ENCODE measurements around the gene MAP3K21.

Gene MAP3K21

DNA sequence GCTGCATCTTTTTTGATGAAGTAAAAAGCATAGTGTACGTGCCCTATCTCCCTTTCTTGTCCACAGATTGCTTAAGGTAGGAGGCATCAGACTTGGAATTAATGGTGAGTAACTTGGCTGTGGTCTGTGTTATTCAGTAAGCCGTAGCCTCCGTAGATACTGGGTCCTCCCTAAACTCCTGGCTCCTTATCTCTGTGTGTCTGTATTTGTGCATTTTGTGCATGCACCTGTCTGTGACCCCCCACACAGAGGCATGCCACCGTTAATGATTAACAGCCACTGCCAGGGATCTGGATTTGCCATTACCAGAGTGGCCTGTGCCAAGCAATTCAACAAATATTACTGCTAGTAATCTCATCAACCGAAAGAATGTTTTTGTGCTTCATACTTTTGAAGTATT is 31.9 kb downstream of the MAP3K21 start:
- DNase-seq (ENCODE audit: low read depth in 2 of 2): no peak

DNA sequence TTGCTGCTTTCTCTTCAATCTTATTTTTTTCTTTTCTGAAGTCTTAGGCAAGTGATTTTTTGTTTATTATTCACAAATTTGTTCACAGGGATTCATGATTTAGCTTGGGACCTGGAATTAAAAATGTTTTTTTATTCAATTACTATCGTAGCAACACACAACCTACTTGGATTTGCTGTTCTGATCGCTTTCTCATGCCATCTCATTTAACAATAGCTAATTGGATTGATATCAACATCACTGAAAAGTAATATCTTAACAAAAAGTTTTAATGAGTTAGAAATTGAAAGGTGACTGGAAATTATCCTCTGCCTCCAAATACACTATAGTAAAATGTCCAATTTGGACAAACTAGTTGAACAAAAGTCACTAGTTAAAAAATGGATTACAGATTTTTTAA is 32.4 kb downstream of the MAP3K21 start:
- no peak for DNase-seq (ENCODE audit: low read depth in 2 of 2)

DNA sequence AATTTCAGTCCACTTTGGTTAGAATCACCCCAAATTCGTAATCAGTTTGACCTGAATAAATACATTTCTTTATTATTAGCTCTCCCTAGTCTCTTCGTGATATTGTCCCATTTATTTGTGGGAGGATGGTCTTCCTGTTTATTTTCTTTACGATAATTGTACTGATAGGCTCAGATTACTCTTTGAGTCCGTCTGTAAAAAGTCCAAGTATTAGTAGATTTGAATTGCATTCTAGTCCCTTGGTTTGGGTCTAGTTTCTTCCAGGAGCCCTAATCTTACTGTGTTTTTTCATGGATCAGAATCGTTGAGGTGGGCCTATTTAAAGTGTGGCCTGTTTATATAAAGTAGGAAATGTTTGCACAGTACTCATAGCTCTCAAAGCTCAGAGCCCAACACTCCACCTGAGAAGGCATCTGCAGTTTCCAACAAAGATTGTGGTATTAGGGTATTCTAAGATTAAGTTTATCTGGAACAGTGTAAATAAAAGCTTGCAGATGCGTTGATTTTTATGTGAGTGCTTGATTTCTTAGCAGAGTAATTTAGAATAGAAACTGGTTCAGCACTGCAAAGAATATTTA is 33.1 kb downstream of the MAP3K21 start:
- no peak for DNase-seq (ENCODE audit: low read depth in 2 of 2)

DNA sequence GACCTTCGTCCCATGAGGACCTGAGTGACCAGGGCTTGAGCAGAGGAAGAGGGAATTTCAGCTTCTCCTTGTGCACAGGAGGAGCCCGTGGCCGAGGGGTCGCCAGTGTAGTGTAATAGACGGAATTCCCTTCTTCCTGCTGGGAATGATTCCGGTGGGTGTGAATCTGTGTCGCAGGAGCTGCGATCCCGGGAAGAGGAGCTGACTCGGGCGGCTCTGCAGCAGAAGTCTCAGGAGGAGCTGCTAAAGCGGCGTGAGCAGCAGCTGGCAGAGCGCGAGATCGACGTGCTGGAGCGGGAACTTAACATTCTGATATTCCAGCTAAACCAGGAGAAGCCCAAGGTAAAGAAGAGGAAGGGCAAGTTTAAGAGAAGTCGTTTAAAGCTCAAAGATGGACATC is 34.4 kb downstream of the MAP3K21 start:
- no peak for DNase-seq (ENCODE audit: low read depth in 2 of 2)

DNA sequence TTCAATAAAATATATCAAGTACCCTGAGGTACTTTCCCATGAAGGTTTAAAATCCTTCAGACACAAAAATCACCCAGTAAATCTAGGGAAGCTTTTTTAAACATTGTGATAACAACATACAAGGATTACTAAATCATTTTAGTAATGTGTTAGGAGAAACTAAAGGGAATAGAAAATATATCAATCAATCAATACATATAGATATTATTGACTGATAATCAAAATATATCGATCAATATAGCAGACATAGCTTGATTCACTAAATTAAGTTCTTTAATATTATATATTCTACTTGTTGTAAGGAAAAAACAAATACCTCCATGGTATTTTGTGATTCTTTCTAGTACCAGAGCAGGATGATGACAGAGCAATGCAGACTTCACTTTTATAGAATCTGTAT is 35.2 kb downstream of the MAP3K21 start:
- DNase-seq (ENCODE audit: low read depth in 2 of 2): no peak

DNA sequence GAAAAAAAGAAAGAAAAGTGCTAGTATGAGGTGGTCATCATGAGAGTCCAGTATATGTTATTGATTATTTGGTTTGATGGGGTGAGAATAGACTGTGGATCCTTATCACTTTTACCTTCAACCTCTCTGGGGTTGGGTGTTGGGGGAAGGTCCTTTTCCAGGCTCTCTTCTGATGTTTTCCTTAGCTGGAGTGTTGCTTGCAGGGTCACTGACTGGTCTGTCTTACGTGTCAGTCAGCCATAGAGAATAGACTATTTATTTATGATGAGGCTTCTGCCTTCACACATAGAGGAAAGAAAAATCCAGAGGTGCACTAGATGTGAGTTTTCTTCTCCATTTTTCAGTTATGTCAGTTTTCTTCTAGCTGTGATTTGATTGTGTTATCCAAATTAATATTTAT is 36.5 kb downstream of the MAP3K21 start:
- no peak for DNase-seq (ENCODE audit: low read depth in 2 of 2)

DNA sequence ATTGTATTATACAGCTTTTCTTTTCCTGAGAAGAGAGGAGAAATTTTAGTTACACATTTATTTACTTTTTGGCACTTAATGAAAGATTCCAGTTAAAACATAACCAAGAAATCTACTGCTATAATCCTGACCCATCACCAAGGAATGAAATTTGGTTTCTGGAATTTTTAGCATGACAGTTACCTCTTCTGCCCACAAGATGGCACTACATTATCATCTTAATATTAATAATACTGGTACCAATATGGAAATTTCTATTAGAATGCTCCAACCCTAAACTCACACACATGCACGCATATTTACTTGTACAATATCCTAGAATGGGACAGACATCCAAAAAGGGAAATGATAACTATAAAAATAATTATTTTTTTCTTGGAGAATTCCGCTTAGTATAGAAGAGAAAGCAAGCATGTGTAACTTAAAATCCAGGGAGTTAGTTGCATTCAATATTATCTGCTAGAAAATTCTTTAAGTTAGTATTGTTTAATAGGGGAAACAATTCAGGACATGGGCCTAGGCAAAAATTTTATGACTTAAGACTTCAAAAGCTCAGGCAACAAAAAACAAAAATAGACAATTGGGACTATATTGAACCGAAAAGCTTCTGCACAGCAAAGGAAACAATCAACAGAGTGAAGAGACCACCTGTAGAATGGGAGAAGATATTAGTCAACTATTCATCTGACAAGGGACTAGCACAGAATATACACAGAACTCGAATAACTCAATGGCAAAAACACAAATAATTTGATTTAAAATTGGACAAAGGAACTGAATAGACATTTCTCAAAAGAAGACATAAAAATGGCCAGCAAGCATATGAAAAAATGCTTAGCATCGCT is 37.4 kb downstream of the MAP3K21 start:
- DNase-seq (ENCODE audit: low read depth in 2 of 2): no peak

DNA sequence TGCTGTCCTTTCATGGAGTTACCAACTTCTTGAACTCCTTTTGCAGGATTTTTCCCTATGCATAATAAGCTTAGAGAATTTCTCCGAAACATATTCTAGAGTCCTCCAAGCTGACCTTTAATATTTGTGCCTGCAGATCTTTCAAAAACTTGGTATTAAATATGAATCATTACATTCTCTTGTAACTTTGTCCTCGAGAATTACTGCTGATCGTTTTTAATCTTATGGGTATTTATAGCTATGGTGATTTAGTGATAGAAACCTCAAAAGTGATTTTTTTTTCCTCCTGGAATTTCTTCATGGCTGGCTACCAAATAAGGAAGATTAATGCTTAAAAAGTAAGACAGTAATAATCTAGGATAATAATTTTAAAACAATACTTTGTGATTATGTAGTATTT is 39.1 kb downstream of the MAP3K21 start:
- no peak for DNase-seq (ENCODE audit: low read depth in 2 of 2)

DNA sequence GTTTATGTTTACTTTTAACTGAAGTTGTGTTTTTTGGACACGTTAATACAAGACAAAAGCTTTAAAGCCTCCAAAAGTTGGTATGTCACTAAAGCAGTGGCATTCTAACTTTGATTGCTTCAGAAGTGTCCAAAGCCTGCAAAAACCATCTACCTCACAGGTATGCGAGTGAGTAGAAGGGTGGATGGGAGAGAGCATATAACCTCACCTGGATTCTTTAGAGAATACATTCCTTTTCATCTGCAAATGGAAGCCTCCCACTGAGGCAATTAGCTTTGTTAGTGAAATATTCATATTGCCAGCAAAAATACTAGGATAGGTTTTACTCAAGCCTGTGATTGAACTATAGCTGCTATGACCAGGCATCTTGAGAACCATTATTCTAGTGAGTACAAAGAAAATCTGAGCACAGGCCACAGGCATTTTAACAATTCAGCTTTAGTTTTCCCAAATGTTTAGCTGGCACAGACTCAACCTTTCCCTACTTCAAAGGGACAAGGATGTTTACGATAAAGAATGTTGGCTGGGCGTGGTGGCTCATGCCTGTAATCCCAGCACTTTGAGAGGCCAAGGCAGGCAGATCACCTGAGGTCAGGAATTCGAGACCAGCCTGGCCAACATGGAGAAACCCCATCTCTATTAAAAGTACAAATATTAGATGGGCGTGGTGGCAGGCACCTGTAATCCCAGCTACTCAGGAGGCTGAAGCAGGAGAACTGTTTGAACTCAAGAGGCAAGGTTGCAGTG is 39.7 kb downstream of the MAP3K21 start:
- no peak for DNase-seq (ENCODE audit: low read depth in 2 of 2)

DNA sequence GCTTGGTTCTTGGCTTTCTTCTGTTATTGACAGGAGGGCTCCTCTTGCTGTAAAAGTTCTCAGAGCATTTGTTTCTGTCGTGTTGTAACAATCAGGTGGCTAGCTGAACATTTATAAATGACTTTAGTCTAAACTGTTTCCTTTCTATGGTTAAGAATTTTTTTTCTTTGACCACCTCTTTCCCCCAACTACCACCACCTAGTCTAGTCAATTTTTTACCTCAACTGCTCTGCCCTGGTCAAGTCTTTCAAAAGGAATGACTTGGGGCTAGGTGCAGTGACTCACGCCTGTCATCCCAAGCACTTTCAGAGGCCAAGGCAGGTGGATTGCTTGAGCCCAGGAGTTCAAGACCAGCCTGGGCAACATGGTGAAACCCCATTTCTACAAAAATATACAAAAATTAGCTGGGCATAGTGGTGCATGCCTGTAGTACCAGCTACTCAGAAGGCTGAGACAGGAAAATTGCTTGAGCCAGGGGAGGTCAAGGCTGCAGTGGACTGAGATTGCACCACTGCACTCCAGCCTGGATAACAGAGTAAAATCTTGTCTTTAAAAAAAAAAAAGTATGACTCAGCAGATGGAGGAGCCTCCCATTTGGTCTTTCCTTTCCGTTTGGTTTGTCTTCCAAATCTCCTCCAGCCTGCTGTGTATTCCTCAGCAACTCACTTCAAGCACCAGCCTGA is 40.7 kb downstream of the MAP3K21 start:
- no peak for DNase-seq (ENCODE audit: low read depth in 2 of 2)

DNA sequence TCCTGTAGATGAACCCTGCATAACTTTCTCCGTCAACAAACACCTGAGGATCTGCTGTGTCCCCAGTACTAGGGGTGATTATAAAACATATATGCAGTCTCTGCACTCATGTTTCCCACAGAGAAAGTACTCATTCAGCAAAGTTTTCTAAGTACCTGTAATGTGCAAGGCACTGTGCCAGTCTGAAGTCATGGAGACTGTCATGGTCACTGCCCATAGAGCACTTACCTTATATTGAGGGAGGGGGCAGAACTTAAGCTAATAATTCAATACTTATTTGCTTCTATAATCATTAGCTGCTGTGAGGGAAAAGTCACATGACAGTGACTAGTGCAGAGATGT is 41.2 kb downstream of the MAP3K21 start:
- DNase-seq (ENCODE audit: low read depth in 2 of 2): no peak

DNA sequence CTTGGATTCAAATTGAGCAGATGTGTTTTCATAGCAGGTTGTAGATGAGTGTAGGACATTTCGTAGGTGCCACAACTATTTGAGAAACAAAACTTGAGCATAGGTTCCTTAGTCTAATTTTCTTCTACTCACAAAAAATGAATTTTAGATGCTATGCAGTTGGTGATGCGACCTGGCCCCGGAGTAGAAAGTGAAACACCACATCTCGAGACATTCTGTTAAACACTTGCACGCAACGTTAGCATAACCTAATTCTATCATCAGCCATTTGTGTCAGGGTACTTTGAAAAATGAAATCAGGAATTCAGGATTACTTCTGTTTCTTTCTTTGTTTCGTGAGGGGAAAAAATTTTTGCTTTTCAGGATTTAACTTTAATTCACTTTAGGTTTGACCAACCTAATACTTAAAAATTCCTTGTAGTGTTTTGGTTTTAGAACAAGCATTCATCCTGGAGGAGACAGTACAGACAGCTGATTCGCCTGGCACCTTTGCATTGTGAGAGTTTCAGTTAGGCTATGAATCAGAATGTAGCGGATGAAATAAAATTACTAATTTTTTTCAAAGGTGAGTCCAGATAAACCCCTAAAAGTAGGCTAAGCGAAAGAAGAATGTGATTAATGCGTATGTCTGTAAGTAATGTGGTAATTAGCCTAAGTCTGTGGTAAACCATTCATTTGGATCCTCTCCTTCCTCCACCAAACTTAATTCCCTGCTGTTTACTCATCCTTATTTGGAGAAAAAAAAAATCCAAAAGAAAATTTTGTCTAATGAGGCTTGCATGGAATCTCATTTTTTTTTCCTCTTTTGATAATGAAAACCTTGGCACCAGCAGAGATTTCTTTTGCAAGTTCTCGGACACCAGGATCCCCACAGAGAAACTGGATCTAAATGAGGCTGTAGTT is 44.9 kb downstream of the MAP3K21 start:
- no peak for DNase-seq (ENCODE audit: low read depth in 2 of 2)

DNA sequence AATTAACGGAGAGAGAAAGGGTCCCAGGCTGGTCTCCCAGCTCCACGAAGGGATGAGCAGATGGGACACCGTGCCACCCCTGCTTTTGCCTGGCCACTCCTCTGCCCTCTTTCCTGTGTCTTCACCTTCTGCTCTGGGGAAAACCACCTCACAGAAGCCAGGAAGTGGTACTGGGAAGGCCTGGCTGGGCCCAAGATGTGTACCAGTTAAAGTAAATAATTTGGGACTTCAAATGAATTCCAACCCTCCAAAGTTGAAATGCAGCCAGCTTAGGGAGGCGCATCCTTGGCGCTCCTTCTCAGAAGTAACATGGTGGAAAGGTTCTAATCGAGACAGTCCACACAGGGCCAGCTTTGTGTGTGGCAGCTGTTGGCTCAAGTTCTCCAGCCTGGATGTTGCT is 45.7 kb downstream of the MAP3K21 start:
- no peak for DNase-seq (ENCODE audit: low read depth in 2 of 2)

DNA sequence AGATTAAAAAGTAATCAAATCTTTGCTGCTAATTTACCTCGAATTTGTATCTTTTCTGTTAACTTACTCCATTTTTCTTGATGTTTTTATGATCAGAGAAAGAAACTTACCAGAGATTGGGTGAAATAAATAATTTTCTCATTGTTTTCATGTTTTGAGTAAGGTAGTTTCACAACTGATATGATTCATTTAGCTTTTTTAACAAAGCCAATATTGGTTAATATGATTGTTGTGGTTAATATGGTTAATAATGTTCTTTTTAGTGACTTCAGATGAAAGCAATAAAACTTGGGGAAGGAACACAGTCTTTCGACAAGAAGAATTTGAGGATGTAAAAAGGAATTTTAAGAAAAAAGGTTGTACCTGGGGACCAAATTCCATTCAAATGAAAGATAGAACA is 48.1 kb downstream of the MAP3K21 start:
- DNase-seq (ENCODE audit: low read depth in 2 of 2): no peak

DNA sequence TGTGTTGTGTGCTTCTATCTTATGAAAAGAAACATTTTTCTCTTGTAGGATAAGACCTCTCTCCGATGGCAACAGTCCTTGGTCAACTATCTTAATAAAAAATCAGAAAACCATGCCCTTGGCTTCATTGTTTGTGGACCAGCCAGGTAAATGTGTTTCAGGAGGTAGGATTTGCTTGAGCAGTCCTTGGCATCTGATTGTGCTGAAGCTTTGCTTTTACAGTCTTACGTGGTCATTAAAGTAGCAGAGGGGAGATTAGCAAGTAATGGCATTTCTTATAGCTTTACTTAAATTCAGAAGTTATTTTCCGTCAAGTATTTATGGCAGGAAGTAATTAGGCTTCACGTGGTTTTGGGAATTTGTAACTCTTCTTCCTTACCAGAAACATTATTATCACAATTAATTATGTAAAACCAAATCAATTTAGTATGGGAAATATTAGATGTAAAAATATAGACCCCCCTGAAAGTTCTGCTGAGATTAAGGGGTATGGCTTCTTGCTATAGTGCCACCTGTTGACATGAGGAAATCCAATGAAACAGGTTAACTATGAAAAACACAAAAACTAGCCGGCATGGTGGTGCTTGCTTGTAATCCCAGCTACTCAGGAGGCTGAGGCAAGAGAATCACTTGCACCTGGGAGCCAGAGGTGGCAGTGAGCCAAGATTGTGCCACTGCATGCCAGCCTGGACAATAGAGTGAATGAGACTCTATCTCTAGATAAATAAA is 49.0 kb downstream of the MAP3K21 start:
- no peak for DNase-seq (ENCODE audit: low read depth in 2 of 2)

DNA sequence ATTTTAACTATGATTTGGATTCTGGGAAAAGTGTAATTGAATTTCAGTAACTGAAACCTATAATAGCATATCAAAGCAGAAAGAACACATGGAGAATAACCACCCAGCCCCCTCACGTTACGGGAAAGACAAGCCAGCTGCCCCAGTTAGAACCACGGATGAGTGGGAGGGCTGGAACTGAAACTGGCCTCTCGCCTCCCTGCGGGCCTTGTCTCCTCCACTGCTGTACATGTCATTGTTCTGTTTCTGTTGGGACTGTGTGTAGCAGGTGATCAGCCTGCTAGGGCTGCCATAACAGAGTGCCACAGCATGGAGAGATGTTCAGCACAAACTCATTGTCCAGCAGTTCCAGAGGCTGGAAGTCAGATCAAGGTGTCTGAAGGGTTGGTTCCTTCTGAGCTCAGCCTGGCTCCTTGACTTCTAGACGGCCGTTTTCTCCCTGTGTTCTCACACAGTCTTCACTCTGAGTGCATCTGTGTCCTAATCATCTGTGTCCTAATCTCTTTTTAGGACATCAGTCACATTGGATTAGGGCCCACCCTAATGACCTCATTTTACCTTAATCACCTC is 52.4 kb downstream of the MAP3K21 start:
- no peak for DNase-seq (ENCODE audit: low read depth in 2 of 2)

DNA sequence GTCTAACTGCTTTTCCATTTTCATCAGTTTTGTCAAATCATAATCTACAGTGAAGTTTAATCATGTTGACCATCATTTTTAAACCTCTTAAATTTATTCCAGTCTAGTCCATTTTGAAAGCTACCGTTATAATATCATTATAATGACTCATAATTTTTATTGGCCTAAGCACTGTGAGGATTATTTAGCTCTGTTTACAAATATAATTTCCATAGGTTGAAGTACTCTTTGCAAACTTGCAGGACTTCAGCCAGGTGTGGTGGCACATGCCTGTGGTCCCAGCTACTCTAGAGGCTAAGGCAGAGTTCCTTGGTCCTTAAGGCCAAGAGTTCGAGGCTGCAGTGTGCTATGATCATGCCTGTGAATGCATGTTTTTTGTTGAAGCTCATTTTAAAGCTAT is 54.3 kb downstream of the MAP3K21 start:
- no peak for DNase-seq (ENCODE audit: low read depth in 2 of 2)

DNA sequence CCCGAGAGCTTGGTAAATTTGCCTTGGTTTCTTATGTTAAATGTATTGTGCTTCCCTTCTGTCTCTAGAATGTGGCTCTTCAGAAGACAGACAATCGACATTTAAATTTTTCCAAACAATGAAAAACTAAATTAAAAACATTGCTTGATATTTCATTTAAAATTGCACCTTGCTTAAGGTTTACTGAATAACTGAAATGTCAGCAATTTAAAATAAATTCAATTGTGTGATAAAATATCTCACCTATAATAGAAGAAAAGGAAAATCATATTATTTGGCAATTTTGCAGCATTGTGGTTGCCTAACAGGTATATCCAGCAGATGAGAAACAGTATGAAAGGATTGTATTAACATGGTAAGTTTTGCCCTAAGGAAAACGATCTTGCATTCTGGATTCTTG is 56.5 kb downstream of the MAP3K21 start:
- no peak for DNase-seq (ENCODE audit: low read depth in 2 of 2)

DNA sequence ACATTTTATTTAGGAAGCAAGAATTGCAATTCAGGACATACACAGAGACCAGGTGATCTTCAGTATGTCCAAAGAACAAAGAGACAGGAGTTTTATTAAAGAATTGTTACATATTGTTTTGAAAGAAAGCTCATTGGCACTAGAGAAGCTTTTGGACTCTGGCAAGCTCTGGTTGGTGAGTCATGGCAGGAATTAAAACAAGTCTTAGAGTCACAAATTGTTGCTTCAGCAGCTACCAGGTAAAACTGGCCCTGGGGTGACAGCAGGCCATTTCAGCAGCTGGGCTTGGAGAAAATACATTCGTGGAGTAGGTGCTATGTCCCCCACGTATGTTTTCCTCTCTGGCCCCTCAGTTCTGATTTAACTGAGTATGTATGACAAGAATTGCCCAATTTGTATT is 58.8 kb downstream of the MAP3K21 start:
- DNase-seq (ENCODE audit: low read depth in 2 of 2): no peak

DNA sequence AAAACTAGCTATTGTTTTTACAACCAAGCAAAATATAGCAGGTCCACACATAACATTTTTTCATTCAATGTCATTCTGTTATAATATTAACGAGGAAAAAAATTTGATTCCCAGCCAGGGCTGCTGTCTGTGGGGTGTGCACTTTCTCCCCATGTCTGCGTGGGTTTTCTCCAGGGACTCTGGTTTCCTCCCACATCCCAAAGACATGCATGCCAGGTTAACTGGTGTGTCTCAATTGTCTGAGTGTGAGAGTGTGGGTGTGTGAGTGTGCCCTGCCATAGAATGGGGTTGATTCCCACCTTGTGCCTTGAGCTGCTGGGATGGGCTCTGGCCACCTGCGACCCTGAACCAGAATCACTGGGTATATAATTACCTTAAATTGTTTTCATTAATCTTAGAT is 60.1 kb downstream of the MAP3K21 start:
- no peak for DNase-seq (ENCODE audit: low read depth in 2 of 2)
